Stimulated activated CD8-positive, alpha-beta memory T cell treated with anti-CD3 and anti-CD28 coated beads, Interleukin-15, amount 100 ng/mL, for 48 hours (primary cell): ENCODE data around the gene KRTAP12-4.
"Not testable (repeated sequence)": the region's sequence is repeated elsewhere in the genome, so short reads cannot be mapped to it uniquely, and the experiment has no call there.

Source experiments
- DNase-seq, 2 donors: peaks; one replicate each; pipeline ENCODE4 v3.0.0-alpha.2; 2020; ENCODE audit warnings: low read depth in 2 of 2

The KRTAP12-4 gene, protein sequence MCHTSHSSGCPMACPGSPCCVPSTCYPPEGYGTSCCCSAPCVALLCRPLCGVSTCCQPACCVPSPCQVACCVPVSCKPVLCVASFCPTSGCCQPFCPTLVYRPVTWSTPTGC

GRCh38 chr21:44654576-44655175 is at the start of gene KRTAP12-4:
Gene KRTAP12-4 (minus strand): TSS chr21:44654659. CDS start chr21:44654614, 45 bp downstream.
- no peak for DNase-seq

GRCh38 chr21:44703731-44704635 is 49.5 kb upstream of the KRTAP12-4 start:
- no peak for DNase-seq

- DNase-seq = no peak
These were observed 48.7 kb upstream of the KRTAP12-4 start for GRCh38 chr21:44702973-44703730.

GRCh38 chr21:44702111-44702972 is 47.9 kb upstream of the KRTAP12-4 start:
- no peak for DNase-seq

DNA sequence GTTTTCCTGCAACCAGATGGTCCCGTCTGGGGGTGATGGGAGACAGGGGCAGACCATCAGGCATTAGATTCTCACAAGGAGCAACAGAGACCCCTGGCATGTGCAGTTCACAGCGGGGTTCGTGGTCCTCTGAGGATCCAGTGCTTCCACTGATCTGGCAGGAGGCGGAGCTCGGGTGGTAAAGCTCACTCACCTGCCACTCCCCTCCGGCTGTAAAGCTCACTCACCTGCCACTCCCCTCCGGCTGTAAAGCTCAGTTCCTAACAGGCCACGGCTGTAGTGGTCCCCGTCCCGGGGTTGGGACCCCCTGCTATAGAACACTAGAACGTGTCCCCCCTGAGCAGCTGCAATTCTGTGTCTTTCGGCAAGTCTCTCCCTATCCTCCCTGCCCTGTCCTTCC is 47.1 kb upstream of the KRTAP12-4 start:
- DNase-seq = no peak

- DNase-seq = no peak
These were observed 46.6 kb upstream of the KRTAP12-4 start for GRCh38 chr21:44701023-44701400.

DNA sequence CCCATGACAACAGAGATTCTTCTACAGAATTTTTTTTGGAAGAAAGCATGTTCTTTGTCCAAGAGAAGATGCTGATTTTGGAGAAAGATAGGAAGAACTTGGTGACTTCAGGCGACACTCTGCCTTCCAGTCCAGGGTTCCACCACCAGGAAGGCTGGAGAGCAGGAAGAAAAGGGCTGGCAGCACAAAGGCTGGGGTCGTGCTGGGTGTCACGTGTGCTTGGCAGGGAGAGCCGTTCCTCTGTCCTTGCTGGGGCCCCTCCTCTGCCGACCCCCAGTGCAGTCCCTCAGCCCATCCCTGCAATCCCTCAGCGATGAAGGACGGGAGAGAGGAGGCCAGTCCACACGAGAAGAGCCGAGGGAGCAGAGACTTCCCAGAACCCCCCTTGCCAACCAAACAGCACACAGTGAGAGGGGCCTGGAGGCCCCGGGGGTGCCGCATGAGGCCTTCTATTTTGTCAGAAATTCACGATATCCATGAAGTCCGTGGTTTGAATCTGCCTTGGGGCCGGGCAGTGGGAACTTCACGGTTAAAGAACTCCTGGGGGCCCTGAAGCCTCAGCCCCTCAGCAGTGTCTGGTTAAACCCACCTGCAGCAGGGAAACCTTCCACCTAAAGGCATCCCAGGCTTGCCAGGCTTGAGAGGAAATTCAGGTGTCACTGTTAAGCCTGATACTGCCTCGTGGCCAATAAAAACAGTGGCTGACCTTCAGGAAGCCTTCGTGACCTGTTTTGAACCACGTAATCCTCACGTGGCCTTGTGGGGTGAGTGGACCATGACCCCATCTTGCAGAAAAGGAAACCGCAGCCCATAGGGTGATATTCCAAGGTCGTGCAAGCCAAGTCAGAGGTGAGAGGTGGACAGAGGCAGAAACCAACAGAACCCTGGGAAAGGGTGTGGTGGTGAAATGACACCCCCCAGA is 45.9 kb upstream of the KRTAP12-4 start:
- DNase-seq = no peak

DNA sequence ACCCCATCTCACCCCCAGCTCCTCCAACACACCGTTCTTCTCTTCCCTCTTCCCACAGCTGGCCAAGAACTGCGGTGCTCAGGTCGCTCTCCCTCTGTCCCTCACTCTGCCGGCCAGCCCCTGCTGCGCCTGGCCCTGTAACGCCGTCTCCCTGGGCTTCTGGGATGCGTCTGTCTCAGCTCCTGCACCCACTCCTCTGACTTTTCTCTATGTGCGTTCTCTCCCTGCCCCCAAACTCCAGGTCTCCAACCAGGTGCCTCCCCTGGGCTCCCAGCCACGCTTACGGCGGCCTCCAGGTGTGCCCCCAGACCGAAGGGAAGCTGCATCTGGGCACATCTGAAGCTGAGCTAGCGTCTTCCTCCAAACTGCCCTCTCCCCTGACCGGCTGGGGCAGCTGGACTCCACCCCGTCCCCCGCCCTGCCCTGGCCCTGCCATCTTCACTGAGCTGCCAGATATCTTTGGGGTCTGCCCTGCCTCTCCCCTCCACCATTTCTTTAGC is 45.1 kb upstream of the KRTAP12-4 start:
- no peak for DNase-seq

DNA sequence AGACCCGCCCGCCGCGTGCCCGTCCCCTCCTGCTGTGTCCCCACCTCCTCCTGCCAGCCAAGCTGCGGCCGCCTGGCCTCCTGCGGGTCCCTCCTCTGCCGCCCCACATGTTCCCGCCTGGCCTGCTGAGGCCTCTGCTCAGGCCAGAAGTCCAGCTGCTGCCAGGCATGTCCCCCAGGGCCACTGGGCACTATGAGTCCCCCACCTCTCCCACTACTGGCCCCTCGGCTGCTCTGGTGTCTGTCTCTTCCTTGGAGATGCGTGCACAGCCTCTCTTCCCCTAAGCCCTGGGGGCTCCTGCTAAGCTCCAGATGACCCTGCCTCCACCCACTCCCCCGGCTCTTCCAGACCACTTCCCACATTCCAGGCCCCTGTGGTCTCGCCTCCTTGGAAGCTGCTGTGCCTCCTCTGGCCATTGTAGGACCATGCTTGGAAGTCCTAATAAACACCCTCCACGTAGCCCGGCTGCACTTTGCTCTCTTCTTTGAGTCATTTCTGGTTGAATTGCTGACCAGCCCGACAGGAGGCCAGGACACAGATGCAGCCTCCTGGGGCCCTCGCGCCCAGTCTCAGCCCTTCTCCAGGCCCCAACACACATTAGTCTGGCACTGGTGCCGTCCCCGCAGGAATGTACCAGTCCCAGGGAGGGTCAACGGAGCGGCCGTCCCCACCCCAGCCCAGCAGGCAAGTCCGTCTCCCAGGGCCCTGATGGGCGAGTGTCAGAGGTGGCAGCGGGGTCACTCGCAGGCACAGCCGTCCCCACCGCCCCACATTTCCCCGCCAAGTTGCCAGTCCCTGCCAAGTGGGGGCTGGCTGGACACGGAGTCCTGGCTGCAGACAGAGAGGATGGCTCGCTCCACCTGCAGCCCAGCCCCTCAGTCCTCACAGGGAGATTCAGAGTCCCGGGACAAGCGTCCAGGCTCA is 43.6 kb upstream of the KRTAP12-4 start:
- DNase-seq = no peak

- not testable (repeated sequence) for DNase-seq
These were observed 42.8 kb upstream of the KRTAP12-4 start, which contains the start of gene KRTAP10-12 for GRCh38 chr21:44697172-44697810. Gene KRTAP10-12 (plus strand): TSS chr21:44697172. CDS start chr21:44697202, 30 bp downstream.

DNA sequence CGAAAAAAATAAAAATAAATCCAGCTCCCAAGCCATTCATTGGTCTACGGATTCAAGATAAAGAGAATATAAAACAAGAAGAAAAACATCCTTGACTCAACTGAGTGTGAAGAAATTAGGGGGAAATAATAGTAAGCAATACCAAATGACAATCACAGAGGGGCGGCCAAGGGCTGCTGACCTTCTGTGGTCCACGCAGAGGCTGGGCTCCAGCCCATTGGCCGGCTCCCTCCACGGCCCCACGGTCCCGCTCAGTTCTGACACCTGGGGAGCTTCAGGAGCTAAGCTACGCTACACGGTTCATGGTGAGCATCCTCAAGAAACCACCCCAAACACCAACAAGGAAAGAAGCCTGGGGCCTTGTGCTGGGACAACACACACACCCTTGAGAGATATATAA is 42.1 kb upstream of the KRTAP12-4 start:
- no peak for DNase-seq

GRCh38 chr21:44695641-44696040 is 41.2 kb upstream of the KRTAP12-4 start:
- no peak for DNase-seq

GRCh38 chr21:44695184-44695583 is 40.7 kb upstream of the KRTAP12-4 start:
- DNase-seq = no peak

GRCh38 chr21:44694776-44695175 is 40.3 kb upstream of the KRTAP12-4 start:
- DNase-seq = no peak

- DNase-seq = no peak
These were observed 38.5 kb upstream of the KRTAP12-4 start for GRCh38 chr21:44692798-44693512.

GRCh38 chr21:44691686-44692085 is 37.2 kb upstream of the KRTAP12-4 start:
- DNase-seq = no peak

- not testable (repeated sequence) for DNase-seq
These were observed 35.3 kb upstream of the KRTAP12-4 start for GRCh38 chr21:44689740-44690139.

DNA sequence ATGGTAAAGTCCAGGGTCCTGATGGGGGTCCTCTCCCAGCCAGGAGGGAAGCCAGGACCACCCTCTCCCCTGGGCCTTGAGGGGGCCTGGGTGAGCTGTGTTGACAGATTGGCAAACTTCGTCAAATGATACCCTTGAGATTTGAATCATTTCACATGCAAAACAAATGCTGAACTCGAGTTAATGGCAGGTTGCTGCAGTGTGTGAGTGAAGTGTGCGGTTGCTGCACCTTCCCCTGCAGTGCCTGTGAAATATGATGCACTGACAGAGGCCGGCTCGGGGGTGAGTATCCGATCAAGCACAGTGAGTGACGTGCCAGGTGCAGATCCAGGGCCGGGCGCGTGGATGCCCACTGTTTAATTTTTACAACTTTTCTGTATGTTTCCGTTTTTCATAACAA is 33.2 kb upstream of the KRTAP12-4 start:
- DNase-seq = no peak
